Left lung (tissue), 10 donors: ENCODE data around the gene GDF9. TPM values are rescaled to one million over a fixed set of nuclear protein-coding genes. Genes with fewer than 3 reads are reported as not detected.

Source experiments
- ATAC-seq: fragments of 200-7000 bp; cut with Tn5 transposase; one replicate; pipeline ENCODE4 v1.9.1; 2020; ENCODE audit warnings: moderate library complexity
- DNase-seq, 4 donors: peaks; one replicate each; pipeline ENCODE4 v3.0.0-alpha.2; 2013 to 2020
- H3K27ac ChIP-seq, 2 donors: fragments of 200-600 bp; sonication (generic) in 1 of 2; one replicate each; pipeline versions ENCODE4 v1.5.0 to v1.8.0; 2020 to 2021
- H3K27me3 ChIP-seq, 2 donors: fragments of 200-600 bp; sonication (generic) in 1 of 2; one replicate each; pipeline versions ENCODE4 v1.5.0 to v1.8.0; 2020 to 2021
- H3K36me3 ChIP-seq, 2 donors: fragments of 200-600 bp; sonication (generic) in 1 of 2; one replicate each; pipeline versions ENCODE4 v1.5.0 to v1.8.0; 2020 to 2021
- H3K4me1 ChIP-seq, 2 donors: fragments of 200-600 bp; one replicate each; pipeline ENCODE4 v1.8.0; 2021
- H3K4me3 ChIP-seq, 2 donors: fragments of 200-600 bp; sonication (generic) in 1 of 2; one replicate each; pipeline versions ENCODE4 v1.5.0 to v1.8.0; 2020 to 2021; ENCODE audit warnings: mild to moderate bottlenecking in 1 of 2
- H3K9me3 ChIP-seq, 2 donors: fragments of 200-600 bp; sonication (generic) in 1 of 2; one replicate each; pipeline versions ENCODE4 v1.5.0 to v1.8.0; 2020 to 2021
- intact Hi-C, 2 donors: fragments of 100-400 bp; cut with DNase I; formaldehyde crosslinking; loops; one replicate each; pipeline versions ENCODE4 v1.11.2 to v1.14.2; 2022
- polyA plus RNA-seq, 6 donors: library from polyadenylated mRNA; unstranded; fragments of 120-200 nt; gene quantifications; one replicate each; pipeline ENCODE4 v1.2.1, GENCODE V29; 2013; ENCODE audit not compliant: insufficient read length in 6 of 6
- total RNA-seq, 2 donors: library from RNA; stranded (reverse); fragmentation: NEBNext Ultra II Directional; extraction: Animal tissue kit (Norgen Biotek cat#: 25700); gene quantifications; one replicate each; pipeline ENCODE4 v1.2.1, GENCODE V29; 2021
- TF ChIP-seq, protein P1 (sequence below), 2 donors: fragments of 200-600 bp; sonication (generic) in 1 of 2; IDR thresholded peaks; one replicate each; pipeline versions ENCODE4 v1.5.0 to v1.8.0; 2021; ENCODE audit warnings: antibody characterized with exemption in 2 of 2
- donor health status: DM: no; HTN: yes; CAD: no.
- donor health status: DM: no; HTN: no; CAD: no.

The GDF9 gene
- total and polyA plus RNA-seq, 8 donors: 0.26 to 1.6 (median 1.2) TPM

DNA sequence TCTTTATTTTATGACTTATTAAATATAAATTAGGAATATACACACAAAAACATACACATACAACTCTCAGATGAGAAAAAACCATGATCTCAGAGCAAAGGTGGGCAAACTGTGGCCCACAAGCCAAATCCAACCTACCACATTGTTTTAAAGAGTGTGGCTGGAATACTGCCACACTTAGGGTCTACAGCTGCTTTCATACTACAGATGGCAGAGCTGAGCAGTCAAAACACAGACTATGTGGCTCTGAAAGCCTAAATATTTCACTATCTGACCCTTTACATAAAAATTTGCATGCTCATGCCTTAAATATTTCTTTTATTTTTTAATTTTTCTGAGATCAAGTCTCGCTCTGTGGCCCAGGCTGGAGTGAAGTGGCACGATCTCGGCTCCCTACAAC is 35.5 kb upstream of the GDF9 start:
- Histone ChIP-seq H3K4me1 (peaks cover 0 to 13% of the 10 kb centered on the region in 2 donors), H3K27ac (no peak overlapping the region), H3K27me3 (no peaks in the 10 kb centered on the region), H3K4me3 (no peak overlapping the region), H3K36me3 (peaks cover 0 to 61% of the 10 kb centered on the region in 2 donors), H3K9me3 (no peaks in the 10 kb centered on the region)
- ATAC-seq: no peak
- intact Hi-C loops: no loop called here
- TF ChIP-seq, protein P1, sequence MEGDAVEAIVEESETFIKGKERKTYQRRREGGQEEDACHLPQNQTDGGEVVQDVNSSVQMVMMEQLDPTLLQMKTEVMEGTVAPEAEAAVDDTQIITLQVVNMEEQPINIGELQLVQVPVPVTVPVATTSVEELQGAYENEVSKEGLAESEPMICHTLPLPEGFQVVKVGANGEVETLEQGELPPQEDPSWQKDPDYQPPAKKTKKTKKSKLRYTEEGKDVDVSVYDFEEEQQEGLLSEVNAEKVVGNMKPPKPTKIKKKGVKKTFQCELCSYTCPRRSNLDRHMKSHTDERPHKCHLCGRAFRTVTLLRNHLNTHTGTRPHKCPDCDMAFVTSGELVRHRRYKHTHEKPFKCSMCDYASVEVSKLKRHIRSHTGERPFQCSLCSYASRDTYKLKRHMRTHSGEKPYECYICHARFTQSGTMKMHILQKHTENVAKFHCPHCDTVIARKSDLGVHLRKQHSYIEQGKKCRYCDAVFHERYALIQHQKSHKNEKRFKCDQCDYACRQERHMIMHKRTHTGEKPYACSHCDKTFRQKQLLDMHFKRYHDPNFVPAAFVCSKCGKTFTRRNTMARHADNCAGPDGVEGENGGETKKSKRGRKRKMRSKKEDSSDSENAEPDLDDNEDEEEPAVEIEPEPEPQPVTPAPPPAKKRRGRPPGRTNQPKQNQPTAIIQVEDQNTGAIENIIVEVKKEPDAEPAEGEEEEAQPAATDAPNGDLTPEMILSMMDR (IDR thresholded peaks at IDR 0.05): no peak
- DNase-seq: peak in 1 of 4 donors; percentile 12

DNA sequence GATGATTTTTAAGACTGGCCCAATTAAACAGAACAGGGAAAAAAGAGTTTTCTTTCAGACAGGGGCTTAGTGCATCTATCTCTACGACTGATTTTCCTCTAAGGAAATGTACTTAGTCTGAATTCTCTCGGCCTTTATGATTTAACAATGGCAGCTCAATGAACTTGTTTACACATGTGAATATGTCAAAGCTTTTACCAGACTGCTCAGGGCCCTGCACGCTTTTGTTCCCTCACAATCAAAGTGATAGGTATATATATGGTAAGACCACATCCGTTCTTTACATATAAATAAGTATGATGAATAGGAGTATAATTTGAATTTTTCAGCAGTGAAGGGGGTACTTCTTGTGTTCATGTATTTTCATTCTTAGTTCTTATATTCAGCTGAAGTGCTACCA is 34.8 kb upstream of the GDF9 start:
- Histone ChIP-seq H3K27ac (no peak overlapping the region), H3K27me3 (no peaks in the 10 kb centered on the region), H3K4me1 (peaks cover 0 to 9% of the 10 kb centered on the region in 2 donors), H3K4me3 (no peak overlapping the region), H3K9me3 (no peaks in the 10 kb centered on the region), H3K36me3 (peaks cover 0 to 68% of the 10 kb centered on the region in 2 donors)
- ATAC-seq (no peak), DNase-seq (no peak)
- TF ChIP-seq, protein P1 (IDR thresholded peaks at IDR 0.05): no peak
- intact Hi-C loops: no loop called here

DNA sequence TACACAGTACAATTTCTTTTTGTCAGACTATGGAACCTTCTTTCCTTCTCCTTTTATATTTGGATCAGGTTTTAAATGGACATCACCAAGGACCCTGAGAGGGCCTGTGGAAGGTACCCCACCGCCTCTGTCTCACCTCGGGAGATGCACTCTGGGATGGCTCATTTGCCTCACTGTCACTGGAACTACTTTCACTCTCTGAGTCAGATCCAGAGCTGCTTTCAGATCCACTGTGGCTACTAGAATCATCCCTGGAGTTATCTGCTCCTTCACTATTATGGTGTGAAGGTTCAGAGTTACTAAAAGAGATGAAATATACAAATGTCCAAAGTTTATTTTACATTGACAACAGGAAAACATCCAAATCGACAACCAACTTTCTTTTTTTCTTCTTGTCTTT is 31.8 kb upstream of the GDF9 start:
- intact Hi-C loops: no loop called here
- TF ChIP-seq, protein P1 (IDR thresholded peaks at IDR 0.05): no peak
- H3K27ac ChIP-seq: no peak overlapping the region
- no peak overlapping the region for H3K4me3 ChIP-seq
- no peaks in the 10 kb centered on the region for H3K4me1 ChIP-seq
- ATAC-seq (no peak), DNase-seq (no peak)
- H3K36me3 ChIP-seq: peaks cover 0 to 84% of the 10 kb centered on the region in 2 donors
- no peaks in the 10 kb centered on the region for H3K9me3 ChIP-seq
- H3K27me3 ChIP-seq: no peaks in the 10 kb centered on the region

DNA sequence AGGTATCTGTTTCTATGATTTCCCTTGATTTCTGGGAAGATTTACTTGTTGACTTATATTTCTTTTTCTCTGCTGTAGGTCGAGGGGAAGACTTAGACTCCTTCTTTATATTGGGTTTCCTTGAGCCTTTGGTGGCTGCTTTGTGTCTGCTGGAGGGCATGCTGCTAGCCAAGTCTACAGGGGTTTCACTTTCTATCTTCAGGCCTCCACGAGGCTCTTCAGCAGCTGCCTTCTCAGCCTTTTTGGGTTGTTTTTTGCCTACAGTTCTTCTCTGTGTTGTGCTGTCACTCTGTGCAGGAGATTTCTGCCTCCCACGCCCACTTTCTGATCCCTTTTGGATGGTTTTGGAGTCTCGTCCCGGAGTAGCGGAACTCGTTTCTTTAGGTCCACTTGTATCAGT is 30.4 kb upstream of the GDF9 start:
- no peaks in the 10 kb centered on the region for H3K4me1 ChIP-seq
- no peak for ATAC-seq
- intact Hi-C loops: no loop called here
- no peaks in the 10 kb centered on the region for H3K9me3 ChIP-seq
- H3K36me3 ChIP-seq: peaks cover 0 to 90% of the 10 kb centered on the region in 2 donors
- TF ChIP-seq, protein P1 (IDR thresholded peaks at IDR 0.05): no peak
- no peak overlapping the region for H3K27ac ChIP-seq
- H3K27me3 ChIP-seq: no peaks in the 10 kb centered on the region
- H3K4me3 ChIP-seq: no peak overlapping the region
- DNase-seq: no peak

DNA sequence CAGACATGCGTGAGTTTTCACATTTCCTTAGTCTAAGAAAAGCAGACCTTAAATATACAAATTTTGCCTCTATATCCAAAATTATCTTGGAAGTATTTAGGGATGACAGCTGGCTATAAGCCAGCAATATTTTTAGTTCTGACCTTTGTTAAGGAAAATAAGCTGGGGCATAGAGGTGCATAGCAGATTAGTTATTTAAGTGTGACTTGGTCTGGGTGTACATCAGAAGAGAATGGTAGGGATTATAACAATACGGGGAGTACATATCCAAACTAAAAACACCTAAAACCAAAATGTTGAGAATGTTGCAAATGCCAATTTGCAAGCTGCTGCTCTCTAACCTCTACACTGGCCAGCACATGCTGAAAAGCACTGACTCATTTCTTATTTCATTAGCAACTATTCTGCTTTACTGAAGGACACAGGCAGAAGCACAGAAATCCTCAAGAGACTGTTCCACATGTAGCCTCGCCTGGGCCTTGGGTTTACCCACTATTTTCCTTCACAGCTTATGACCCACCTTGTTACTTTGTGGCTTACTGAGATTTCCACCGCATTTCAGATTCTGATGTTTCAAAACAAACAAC is 29.5 kb upstream of the GDF9 start:
- no peak for ATAC-seq
- no peaks in the 10 kb centered on the region for H3K9me3 ChIP-seq
- TF ChIP-seq, protein P1 (IDR thresholded peaks at IDR 0.05): no peak
- no peak overlapping the region for H3K4me3 ChIP-seq
- no peak overlapping the region for H3K27ac ChIP-seq
- no peaks in the 10 kb centered on the region for H3K4me1 ChIP-seq
- H3K36me3 ChIP-seq: peaks cover 0 to 92% of the 10 kb centered on the region in 2 donors
- intact Hi-C loops: no loop called here
- no peak for DNase-seq
- no peaks in the 10 kb centered on the region for H3K27me3 ChIP-seq
